AG04450 (cell line): ENCODE results near the gene CFAP251. TPM values are rescaled to one million over a fixed set of nuclear protein-coding genes. Genes with fewer than 3 reads are reported as not detected.
"Not testable (repeated sequence)": the region's sequence is repeated elsewhere in the genome, so short reads cannot be mapped to it uniquely, and the experiment has no call there.

Experiments used
- CTCF ChIA-PET: fragments of 300-600, 350-600 bp; formaldehyde crosslinking; extraction: SDS; loops from one replicate; lab custom pipeline; 2022; ENCODE audit warnings: antibody characterized with exemption, inconsistent platforms; lab: Charles Lee
- POLR2A ChIA-PET: fragments of 350-600 bp; formaldehyde crosslinking; extraction: SDS; loops from one replicate; lab custom pipeline; 2021; ENCODE audit warnings: antibody characterized with exemption, inconsistent platforms; lab: Yijun Ruan, JAX
- DNase-seq: peaks from one replicate; pipeline ENCODE4 v3.0.0-alpha.2; 2011; ENCODE audit warnings: low read depth, low spot score
- H3K27ac ChIP-seq: one replicate; pipeline ENCODE4 v1.5.1; 2012; ENCODE audit warnings: low read depth, low read length, control low read depth
- H3K27me3 ChIP-seq: one replicate; pipeline ENCODE4 v1.6.0; 2012; ENCODE audit warnings: low read length; ENCODE audit not compliant: control insufficient read depth, insufficient read depth
- H3K4me3 ChIP-seq: 2 replicates; pipeline ENCODE4 v1.5.1; 2011; ENCODE audit warnings: mild to moderate bottlenecking, low read depth, low read length, control low read depth
- H3K9me3 ChIP-seq: 2 replicates; pipeline ENCODE4 v1.5.1; 2012; ENCODE audit warnings: low read length; ENCODE audit not compliant: control insufficient read depth, insufficient read depth
- CTCF ChIP-seq: IDR thresholded peaks from 2 replicates; pipeline ENCODE4 v1.5.1; 2011; ENCODE audit warnings: low read depth, low read length, control low read depth, inconsistent platforms
- polyA plus RNA-seq: library from polyadenylated mRNA; depleted of rRNA; stranded (reverse); fragments of >200 nt; gene quantifications from 2 replicates; pipeline ENCODE4 v1.2.3, GENCODE V29; 2011

CFAP251 gene
- polyA plus RNA-seq, 1 experiment = 16.1 TPM

DNA sequence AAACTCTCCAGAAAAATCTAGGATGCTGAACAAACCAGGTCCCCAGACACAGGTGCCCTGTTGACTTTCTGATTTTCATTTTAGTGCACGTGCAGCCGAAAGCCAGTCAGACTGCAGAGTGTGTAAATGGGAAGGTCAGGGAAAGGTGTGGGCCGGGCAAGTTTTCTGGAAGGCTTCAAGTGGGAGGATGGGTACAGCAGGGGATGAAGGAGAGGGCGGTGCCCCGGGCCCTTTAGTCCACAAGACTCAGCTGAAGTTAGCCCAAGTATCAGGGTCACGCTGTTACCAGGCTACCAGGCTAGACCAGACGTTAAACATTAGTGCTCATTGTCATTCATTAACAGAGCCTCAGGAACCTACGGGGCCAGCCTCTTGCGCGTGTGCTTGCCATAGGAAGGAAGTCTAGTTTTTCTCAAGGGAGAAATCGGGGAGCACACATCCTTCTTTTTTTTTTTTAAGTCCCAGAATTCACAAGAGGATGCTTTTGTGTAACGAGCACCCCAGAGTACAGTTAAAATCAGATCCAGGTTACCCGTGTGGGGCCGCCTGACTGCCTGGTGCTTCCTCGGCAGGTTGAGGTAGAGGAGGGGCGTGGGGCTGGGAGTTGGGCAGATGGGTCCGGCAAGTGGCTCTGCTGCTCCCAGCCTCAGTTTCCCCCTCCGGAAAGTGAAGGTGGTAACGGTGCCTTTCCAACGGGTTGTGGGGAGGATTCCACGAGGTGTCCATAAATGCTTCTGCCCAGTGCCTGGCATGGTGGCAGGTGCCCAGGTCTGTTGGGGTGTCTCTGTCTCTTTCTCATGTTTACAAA is 122.4 kb downstream of the CFAP251 start:
- peaks cover 4% of the 10 kb centered on the region; the same call in 1 of the 2 replicates for H3K9me3 ChIP-seq
- TF ChIP-seq CTCF = no peak
- ChIA-PET POLR2A (no interaction called here), CTCF (interaction anchor here (0.6 kb wide), 1 partner anchor 11 kb away, joined by 3 read pairs; no protein-coding TSS in a partner anchor)
- DNase-seq = no peak
- H3K4me3 ChIP-seq = no peak overlapping the region
- H3K27ac ChIP-seq = no peak overlapping the region
- no peaks in the 10 kb centered on the region for H3K27me3 ChIP-seq

- H3K27me3 ChIP-seq, DNase-seq, H3K9me3 ChIP-seq, H3K4me3 ChIP-seq, H3K27ac ChIP-seq, POLR2A ChIA-PET, CTCF ChIA-PET: not testable (repeated sequence)
Observed at GRCh38 chr12:122041458-122041857, 123.1 kb downstream of the CFAP251 start.

DNA sequence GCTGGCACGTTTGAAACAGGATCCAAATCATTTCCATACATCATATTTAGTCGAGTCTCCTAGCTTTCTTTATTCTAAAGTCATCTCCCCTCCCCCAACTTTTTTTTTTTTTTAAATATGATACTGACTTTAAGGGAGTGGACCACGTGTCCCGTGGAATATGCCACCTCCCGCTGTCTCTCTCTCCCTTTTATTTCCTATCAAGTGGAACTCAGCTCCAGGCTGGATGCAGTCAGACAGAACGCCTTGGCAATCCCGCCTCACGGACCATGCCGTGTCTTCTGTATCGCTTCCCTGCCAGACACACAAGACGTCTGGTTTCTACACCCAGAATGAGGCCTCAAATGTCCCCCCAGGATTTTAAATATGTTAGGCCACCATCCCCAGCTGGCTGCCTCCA is 124.5 kb downstream of the CFAP251 start:
- CTCF ChIA-PET = interaction anchor here (1.0 kb wide), 1 partner anchor 12 kb away, joined by 3 read pairs; no protein-coding TSS in a partner anchor
- H3K27me3 ChIP-seq = no peaks in the 10 kb centered on the region
- no peak for DNase-seq
- TF ChIP-seq CTCF = no peak
- POLR2A ChIA-PET = interaction anchor here (0.6 kb wide), 1 partner anchor 17 kb away, joined by 3 read pairs; no protein-coding TSS in a partner anchor
- peaks cover 4% of the 10 kb centered on the region; the same call in 1 of the 2 replicates for H3K9me3 ChIP-seq
- H3K27ac ChIP-seq = no peak overlapping the region
- no peak overlapping the region for H3K4me3 ChIP-seq

- no peaks in the 10 kb centered on the region for H3K27me3 ChIP-seq
- POLR2A ChIA-PET = no interaction called here
- CTCF ChIA-PET = interaction anchor here (1.0 kb wide), 1 partner anchor 11 kb away, joined by 3 read pairs; no protein-coding TSS in a partner anchor
- H3K27ac ChIP-seq = no peak overlapping the region
- DNase-seq = no peak
- TF ChIP-seq CTCF = no peak
- H3K4me3 ChIP-seq = no peak overlapping the region
- H3K9me3 ChIP-seq = peaks cover 4% of the 10 kb centered on the region; the same call in 1 of the 2 replicates
Observed at GRCh38 chr12:122043476-122043875, 125.1 kb downstream of the CFAP251 start.

DNA sequence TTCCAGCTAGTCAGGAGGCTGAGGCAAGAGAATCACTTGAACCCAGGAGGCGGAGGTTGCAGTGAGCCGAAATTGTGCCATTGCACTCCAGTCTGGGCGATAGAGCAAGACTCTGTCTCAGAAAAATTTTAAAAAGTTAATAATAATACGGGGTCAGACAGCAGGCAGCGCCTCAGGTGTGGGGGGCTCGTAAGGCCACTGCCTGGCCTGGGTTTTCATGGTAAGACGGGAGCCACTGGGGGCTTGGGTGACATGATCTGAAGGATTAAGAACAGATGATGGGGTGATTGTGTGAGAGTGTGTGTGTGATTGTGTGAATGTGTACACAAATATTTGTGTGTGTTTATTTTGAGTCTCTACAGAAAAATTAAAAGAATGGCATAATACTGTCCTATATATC is 126.9 kb downstream of the CFAP251 start:
- ChIA-PET POLR2A (no interaction called here), CTCF (no interaction called here)
- peaks cover 4% of the 10 kb centered on the region; the same call in 1 of the 2 replicates for H3K9me3 ChIP-seq
- no peaks in the 10 kb centered on the region for H3K27me3 ChIP-seq
- DNase-seq = no peak
- no peak overlapping the region for H3K4me3 ChIP-seq
- TF ChIP-seq CTCF = no peak
- no peak overlapping the region for H3K27ac ChIP-seq
